ENCODE measurements around the gene POM121L2. TPM values are rescaled to one million over a fixed set of nuclear protein-coding genes. Genes with fewer than 3 reads are reported as not detected.
A peak's percentile ranks its signal among the peaks of the same experiment; 100 is the strongest.

POM121L2 gene
- not detected for polyA plus RNA-seq (ENCODE audit: insufficient read length in 10 of 10)
- long read RNA-seq, donor 1, result 0 reads
- long read RNA-seq, donor 2, result 0 reads
- long read RNA-seq, donor 3, result 0 reads
- long read RNA-seq, donor 4, result 0 reads
- long read RNA-seq, donor 5, result 0 reads
- long read RNA-seq, donor 6, result 0 reads
- long read RNA-seq, donor 7, result 0 reads
- long read RNA-seq, donor 8, result 0 reads
- long read RNA-seq, donor 9, result 0 reads

DNA sequence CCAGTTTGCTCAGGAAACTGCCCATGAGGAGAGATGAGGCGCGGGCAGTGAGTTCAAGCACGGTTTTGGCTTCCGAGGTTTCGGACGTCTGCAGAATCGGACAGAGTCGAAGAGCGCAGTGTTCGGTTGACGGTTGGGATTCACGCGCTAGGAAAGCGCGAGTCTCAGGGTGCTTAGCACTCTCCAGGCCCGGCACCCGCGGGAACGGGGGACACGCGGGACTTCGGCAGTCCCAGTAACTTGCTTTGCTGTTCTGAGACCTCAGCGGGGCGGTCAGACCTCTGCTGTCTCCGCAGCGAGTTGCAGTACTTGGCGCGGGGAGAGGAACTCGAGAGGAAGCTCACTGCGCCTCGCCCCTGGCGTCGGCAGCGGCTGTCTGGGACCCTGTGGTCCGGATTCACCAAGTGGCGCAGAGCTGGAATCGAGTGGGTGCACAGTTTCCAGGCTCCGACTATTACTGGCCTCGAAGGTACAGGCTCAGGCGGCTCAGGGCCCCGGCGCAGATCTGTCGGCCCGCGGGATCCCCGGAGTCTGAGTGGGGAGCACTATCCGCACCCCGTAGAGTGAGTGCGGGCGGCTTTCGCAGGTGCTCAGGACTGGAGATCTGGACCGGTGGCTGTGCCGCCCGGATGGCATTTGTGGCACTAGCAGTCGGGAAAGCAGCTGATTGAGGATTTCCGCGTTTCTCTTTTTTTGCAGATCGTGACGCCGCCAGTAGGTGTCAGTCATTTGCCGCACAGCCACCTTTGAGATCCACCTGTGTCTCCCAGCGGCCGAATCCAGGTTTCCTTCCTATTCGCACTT lies at the start of gene POM121L2:
TSS of gene POM121L2 (minus strand) at position 128 of the 804 bp plus-strand sequence. CDS start at position 25, 103 bp downstream.
- DNase-seq, result peak in 1 of 3 donors; percentile 57

DNA sequence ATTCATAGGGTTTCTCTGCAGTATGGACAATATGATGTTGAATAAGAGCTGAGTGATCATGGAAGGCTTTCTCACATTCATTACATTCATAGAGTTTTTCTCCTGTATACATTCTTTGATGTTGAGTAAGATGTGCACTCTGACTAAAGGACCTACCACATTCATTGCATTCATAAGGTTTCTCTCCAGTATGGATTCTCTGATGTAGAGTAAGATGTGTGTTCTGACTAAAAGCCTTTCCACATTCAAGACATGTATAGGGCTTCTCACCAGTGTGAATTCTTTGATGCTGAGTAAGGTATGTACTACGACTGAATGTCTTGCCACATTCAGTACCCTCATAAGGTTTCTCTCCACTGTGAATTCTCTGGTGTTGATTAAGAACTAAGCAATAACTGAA lies 47.2 kb upstream of the POM121L2 start:
- no peak for DNase-seq

DNA sequence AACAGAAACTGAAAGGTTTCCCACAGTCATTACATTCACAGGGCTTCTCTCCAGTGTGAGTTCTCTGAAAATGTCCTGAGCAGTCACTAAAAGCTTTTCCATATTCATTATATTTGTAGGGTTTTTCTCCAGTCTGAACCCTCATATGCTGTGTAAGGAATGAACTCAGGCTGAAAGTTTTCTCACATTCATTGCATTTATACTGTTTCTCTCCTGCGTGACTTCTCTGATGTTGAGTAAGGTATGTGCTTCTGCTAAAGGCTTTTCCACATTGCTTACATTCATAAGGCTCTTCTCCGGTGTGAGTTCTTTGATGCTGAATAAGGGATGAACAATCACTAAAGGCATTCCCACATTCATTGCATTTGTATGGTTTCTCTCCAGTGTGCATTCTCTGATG lies 46.7 kb upstream of the POM121L2 start:
- no peak for DNase-seq

DNA sequence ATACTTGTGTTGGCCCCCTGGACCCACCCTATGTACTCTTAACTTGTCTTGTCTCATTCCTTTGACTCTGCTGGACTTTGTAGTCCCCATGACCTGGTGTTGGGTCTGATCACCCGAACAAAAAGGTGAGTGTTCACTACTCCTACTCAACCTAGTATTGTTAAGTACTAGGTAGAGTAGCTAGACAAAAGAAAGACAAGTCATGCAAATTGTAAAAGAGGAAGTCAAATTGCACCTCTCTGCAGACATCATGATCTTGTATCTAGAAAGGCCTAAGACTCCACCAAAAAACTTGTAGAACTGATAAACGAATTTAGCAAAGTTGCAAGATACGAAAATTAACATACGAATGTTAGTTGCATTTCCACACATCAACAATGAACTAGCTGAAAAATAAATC lies 40.8 kb upstream of the POM121L2 start:
- DNase-seq, result no peak

DNA sequence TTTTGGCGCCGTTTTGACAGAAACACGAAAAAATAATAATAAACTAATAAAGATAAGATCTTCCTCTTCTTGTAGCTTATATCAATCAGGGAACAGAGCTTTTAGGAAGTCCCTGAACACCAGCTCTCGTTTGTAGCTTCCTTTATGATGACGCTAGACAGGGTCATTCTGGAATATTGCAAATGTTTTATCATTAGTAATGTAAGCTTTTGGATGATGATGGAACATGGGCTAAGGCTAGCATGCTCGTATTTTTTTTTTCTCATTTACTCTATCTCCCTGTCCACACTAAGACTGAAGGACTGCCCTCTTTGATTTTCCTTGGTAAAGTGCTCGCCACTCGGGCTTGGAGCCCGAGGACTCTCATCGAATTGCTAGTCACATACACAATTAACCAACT lies 22.1 kb upstream of the POM121L2 start:
- no peak for DNase-seq

DNA sequence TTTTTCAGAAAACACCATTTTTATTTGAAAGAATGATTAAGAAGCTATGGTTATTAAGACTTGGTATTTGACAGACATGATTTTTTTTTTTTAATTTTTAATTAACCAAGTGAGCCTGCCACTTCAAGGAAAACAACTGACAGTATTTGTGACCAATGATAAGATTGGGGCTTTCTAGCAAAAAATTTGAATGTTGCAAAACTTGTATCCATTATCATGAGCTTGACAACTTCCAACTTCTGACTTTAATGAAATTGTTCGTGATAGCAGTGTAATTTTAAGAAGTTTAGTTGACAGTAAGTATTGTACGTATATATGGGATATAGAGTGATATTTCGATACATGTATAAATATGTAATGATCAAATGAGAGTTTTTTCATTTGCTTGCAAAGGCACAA lies 21.6 kb upstream of the POM121L2 start:
- DNase-seq, result no peak

DNA sequence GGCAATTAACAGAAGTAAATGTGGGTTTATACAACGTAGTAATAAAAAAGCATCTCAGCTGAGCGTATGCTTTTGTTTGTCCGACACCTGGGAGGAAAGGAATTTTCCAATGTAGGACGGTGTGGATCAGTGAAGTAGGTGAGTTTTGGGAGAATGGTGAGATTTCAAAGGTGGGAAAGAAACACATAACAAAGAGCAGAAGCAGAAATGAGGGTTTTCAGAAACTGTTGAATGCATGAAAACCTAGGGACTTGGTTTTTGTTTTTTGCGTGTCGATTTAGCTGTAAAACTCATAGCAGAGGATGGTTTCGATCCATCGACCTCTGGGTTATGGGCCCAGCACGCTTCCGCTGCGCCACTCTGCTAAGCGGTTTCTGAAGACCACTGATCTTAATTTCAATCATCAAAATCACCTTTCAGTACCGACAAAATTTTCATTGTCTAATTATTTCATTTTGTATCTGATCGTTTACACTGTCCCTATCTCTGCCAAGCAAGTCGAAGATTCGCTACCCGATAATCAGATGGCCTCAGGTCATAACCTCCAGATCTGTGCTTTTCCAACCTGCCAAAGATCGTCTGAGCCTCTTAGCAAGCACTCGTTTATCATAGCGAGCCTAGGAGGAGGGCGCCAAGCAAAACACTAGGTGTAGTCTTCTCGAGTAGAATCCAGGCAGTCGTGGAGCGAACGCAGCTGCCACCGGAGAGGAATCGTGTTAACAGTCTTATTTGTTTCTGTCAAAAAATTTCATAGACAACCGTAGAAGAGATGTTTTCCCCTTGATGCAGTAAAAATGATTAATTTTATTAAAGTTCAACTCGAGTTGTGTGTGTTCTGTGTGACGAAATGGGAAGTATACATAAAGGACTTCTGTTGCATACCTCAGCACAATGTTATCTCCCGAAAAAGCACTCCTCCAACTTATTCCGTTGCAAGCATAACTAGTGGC lies 20.9 kb upstream of the POM121L2 start:
- peak; percentile 29 to 68 (median 29) for DNase-seq

DNA sequence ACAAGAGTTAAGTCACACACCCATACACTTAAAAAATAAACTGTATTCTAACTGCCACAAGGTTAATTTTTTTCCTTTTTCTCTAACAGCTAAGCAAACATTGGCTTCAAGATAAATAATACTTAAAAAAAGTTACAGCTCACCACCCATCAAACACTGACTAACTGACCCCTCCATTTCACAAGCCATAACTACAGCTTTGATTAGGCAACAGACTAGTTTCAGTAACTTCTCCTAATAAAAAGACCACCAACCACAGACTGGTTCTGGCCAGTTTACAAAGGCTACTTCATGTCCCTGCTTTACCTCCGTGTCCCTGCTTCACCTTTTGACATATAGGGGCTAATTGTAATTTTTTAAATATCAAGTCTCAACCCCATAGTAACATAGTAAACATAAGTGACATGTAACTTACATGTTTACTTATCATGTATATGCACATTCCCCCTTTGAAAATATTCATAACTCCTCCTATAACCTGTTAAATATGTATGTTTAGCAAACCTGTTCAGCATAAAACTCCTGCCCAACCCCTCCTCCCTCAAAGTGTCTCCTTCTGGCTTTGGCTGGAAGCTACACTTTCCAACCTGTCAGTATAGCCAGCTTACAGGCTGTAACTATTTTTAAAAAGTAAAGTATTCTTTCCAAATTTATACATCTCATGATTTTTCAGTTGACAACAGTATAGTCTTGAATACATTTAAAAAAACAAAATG lies 15.1 kb upstream of the POM121L2 start:
- DNase-seq, result no peak

DNA sequence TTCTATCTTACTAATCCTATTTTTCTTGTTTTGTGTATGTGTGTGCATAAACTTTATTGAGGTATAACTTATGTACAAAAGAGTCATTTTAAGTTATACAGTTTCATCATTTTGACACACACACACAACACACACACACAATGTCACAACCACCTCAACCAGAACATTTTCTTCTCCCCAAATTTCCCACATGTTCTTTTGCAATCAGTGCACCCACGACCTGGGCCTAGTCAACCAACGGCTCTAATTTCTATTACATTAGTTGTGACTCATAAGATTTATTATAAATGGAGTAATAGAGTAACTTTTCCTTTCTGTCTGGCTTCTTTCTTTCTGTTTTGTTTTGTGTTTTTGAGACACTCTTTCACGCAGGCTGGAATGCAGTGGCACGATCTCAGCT lies 9.8 kb upstream of the POM121L2 start:
- DNase-seq, result no peak

DNA sequence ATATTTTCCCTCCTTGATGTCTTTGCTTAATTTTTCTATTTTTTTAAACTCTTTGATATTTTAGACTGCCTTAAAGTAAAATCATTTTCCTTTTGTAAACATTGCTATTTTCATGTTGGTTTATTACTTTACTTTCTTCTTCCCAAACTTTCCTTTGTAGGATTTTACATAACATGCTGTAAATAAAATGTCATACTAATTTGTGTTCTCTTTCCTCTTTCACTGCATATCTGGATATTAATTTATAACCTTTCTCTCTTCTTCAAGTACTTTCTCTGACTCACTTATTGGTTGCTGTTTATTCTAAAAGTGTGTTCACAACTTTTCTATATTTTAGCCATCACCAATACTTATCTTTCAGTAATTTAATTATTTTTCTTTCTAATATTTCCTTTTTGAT lies 9.3 kb upstream of the POM121L2 start:
- no peak for DNase-seq

DNA sequence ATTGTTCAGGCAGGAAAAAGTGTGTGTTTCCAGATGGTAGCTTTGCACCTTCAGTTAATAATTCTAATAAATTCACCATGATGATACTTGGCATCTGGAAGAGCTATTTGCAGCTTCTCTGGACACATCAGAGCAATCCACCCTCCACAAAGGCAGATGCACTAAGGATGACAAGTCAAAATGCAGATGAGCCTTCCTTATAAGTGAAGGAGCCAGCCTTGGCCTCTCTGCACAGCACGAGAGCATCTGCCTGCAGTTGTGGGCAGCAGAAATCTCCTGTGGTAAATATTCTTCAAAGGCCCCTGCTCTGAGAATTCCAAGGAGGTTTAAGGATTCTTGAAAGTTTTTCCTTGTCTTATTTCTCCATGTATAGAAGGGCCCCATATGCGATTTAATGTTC lies 6.9 kb upstream of the POM121L2 start:
- no peak for DNase-seq

DNA sequence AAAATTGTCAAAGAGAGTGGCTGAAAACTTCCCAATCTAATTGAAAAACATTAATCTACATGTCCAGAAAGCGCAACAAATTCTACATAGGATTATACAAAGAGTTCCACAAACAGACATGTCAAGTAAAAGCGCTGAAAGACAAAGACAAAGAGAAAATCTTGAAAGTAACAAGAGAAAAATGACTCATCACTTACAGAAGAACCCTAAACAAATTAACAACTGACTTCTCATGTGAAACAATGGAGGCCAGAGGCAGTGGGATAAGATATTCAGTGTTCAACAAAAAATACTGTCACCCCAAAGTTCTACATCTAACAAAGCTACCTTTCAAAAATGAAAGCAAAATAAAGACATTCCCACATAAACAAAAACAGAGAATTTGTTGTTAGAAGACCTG lies 2.0 kb upstream of the POM121L2 start:
- no peak for DNase-seq

DNA sequence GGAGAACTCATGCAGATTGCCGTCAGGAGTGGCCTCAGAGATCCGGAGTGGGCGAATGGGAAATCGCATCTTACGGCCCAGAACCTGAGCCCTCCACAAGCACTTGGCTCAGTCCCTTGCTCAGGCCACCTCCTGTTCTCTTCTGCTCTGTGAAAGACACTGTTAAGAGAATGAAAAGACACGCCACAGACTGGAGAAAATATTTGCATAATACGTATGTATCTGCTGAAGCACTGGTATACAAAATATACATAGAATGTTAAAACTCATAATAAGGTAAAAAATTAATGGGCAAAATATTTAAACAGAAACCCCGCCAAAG lies 838 bp upstream of the POM121L2 start:
- DNase-seq, result no peak

DNA sequence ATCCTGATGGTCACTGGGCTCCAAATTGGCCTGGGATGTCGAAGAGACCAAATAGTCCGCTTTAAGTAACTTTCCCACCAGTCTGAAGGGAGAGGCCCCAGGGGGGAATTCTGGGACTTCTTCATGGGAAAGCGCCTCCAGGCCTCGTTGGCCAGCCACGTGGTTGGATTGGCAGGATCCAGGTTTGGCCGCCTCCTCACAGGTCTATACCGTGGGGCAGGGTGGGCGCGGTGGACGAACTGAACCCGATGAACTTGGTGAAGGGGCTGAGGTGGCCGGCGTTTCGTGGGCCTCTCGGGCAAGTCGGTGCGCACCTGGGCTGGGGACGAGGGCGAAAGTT lies 297 bp downstream of the POM121L2 start:
- DNase-seq, result no peak

DNA sequence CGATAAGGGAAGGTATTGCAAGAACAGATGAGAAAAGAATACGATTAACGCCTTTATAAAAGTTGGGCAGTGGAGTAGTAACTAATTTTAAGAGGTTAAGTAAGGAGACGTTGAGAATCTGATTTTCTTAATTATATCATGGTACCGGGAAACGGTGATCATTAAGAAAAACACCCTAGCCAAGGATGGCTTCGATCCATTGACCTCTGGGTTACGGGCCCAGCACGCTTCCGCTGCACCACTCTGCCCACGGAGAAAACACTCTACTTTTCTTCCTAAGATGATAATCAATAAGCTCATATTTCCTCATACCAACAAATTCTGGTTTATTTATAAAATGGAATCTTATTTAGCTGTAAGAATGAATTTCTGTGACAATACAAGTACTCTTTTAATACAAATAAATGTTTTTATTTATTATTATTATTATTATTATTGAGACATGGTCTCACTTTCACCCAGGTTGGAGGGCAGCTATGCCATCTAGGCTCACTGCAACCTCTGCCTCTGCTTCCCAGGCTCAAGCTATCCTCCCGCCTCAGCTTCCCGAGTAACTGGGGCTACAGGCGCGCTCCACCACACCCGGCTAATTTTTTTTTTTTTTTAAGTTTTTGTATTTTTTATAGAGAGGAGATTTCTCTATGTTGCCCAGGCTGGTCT lies 8.3 kb downstream of the POM121L2 start:
- DNase-seq, result no peak

DNA sequence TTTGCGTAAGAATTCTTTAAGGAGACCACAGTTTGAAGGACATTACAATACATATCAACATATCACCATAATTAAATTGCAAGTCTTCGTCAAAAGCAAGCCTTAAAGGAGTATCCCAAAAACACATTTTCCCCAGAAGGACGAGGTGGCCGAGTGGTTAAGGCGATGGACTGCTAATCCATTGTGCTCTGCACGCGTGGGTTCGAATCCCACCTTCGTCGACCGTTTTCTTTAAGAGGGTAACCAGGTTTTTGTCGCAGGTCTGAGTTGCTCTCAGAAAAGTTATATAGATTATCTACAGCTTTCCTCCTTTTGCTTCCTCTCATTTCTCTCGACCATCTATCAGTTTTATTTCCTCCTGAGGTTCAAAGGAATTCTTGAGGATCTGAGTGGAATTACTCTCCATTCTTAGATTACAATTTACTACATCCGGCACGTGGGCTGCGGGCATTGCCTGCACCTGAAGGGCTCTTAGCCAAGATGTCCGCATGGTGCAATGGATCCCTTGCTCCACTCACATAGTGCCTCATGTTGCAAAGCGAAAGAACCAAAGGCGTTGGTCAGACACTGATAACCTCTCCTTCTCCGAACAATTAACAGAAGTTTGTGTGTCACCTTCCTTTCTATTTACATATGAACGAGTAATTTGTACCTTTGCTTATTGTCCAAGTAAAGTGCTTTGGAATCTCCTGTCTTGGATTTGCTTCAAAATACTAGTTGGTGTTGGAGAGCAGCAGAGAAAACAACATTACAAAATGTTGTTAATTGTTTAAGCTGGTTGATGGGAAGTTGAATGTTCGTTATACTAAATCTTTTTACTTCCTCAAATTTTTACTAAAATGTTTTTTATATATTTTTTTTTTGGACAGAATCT lies 14.0 kb downstream of the POM121L2 start:
- no peak for DNase-seq

DNA sequence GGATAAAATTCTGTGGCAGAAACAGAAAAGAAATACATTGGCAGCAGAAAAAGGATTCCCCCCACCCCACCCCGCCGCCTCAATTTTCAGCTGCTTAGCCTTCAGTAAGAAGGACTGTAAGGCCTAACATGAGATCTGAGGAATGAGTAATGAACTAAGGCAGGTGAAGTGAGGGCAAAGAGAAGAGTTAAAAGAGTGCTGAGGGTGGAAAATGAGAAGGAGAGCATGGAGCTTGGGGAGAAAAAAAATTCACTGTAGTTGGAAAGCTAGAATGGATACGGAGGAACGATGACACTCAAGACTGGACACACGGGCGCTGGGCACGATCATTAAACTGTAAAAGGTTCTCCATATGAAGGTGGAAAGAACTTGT lies 14.6 kb downstream of the POM121L2 start:
- DNase-seq, result no peak

DNA sequence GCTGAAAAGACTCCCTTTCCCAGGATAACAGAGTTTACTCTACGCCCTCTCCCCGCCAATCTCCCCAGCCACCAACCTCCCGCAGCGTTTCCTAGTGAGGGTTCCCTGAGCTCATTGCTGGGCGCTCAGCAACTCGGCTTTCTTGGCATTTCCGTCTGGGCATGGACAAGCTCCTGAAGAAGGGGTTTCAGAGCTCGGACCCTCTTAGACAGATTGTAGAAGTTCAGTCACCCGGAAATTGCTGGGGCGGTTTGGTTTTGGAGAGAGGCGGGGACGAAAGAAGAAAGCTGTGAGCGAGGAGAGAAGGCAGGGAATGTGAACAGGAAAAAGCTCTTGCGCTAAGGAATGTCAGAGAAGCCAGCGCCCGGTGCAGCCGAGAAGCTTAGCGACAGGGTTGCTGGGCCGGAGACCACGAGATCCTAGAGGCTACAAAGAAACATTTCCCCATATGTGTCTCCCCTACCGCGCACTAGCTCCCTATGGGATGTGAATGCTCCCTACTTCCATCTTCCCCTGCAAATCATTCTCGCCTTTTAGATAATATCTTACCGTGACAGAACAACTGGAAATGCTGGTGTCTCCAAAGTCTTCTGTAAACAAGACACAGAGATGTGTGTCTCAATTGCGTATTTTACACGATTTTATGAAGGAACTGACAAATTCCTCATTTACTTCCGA lies 15.8 kb downstream of the POM121L2 start:
- peak in 1 of 3 donors; percentile 32 for DNase-seq

DNA sequence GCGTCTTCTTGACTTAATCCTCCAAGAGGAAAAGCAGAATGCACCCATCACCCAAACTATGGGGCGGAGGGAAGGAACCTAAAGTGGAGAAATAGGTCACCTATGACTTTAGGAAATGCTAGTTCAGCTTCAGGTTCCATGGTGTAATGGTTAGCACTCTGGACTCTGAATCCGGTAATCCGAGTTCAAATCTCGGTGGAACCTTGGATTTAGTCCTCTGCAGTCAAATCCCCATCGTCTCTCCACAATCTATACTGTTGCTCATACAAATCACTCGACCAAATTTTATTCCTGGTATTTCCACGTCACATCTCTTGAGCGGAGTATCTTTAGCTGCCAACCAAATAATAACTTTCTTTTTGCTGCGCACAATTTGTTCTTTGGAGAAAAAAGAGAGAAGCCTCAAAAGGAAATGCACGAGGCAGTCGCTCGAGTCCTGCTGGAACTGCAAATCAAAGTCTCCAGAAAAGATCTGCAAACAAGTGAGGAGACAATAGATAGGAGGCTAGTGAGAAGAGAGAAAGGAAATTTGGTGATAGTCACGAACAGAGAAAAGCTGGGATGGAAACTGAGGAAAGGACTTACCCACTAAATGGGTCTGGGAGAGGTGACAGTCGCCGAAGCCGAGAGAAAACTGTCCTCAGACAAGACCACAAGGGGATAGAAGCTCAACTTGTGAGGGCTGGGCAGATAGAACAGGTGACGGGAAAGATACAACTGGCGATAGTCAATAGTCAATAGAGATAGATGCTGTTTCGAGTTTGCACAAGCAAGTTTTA lies 16.6 kb downstream of the POM121L2 start:
- peak in 1 of 3 donors; percentile 41 for DNase-seq

All from muscle of back (tissue), 13 donors.